HepG2 (cell line): ENCODE results near the gene IRF2BPL. TPM values are rescaled to one million over a fixed set of nuclear protein-coding genes. Genes with fewer than 3 reads are reported as not detected.

Source experiments
- CAMTA2 ChIP-seq: sonication (generic); formaldehyde crosslinking; IDR thresholded peaks from 2 replicates; pipeline ENCODE4 v1.4.0; 2020; ENCODE audit warnings: mild to moderate bottlenecking, missing genetic modification reagents, borderline replicate concordance
- MAZ ChIP-seq, 2 experiments: sonication (generic) in 1 of 2; formaldehyde crosslinking in 1 of 2; IDR thresholded peaks; 2 replicates each; pipeline versions ENCODE4 v1.5.0 to v1.6.1; 2012 to 2020; ENCODE audit warnings: low read depth in 2 of 2, mild to moderate bottlenecking in 2 of 2, borderline replicate concordance in 1 of 2, improper control_type of control experiment in 1 of 2, low read length in 1 of 2, missing genetic modification reagents in 1 of 2, moderate library complexity in 1 of 2
- NFIC ChIP-seq: IDR thresholded peaks from 2 replicates; pipeline ENCODE4 v1.6.1; 2012; ENCODE audit warnings: mild to moderate bottlenecking, low read length, inconsistent platforms
- RFX3 ChIP-seq: IDR thresholded peaks from 2 replicates; pipeline ENCODE4 v1.6.1; 2016; ENCODE audit warnings: missing biosample characterization, missing genetic modification reagents
- RORA ChIP-seq: sonication (generic); formaldehyde crosslinking; IDR thresholded peaks from 2 replicates; pipeline ENCODE4 v1.5.0; 2020; ENCODE audit warnings: mild to moderate bottlenecking, missing genetic modification reagents, moderate library complexity
- SMARCE1 ChIP-seq: fragments of 450-650 bp; IDR thresholded peaks from 2 replicates; pipeline ENCODE4 v1.6.1; 2017; ENCODE audit warnings: borderline replicate concordance
- SNAPC2 ChIP-seq: sonication (generic); formaldehyde crosslinking; IDR thresholded peaks from 2 replicates; pipeline ENCODE4 v1.8.1; 2022; ENCODE audit warnings: mild to moderate bottlenecking, missing genetic modification reagents
- SUZ12 ChIP-seq: fragments of 150-350 bp; IDR thresholded peaks from 2 replicates; pipeline ENCODE4 v1.6.1; 2014; ENCODE audit warnings: low read depth, low read length
- TBP ChIP-seq: sonication (generic); formaldehyde crosslinking; IDR thresholded peaks from 2 replicates; pipeline ENCODE4 v1.5.0; 2020; ENCODE audit warnings: missing genetic modification reagents
- TMF1 ChIP-seq: sonication (generic); formaldehyde crosslinking; IDR thresholded peaks from 2 replicates; pipeline ENCODE4 v1.8.1; 2022; ENCODE audit warnings: low read depth, missing genetic modification reagents
- ZNF343 ChIP-seq: sonication (generic); formaldehyde crosslinking; IDR thresholded peaks from 2 replicates; pipeline ENCODE4 v1.4.0; 2020; ENCODE audit warnings: mild to moderate bottlenecking, missing genetic modification reagents
- ZNF468 ChIP-seq: sonication (generic); formaldehyde crosslinking; IDR thresholded peaks from 2 replicates; pipeline ENCODE4 v1.8.0; 2022; ENCODE audit warnings: mild to moderate bottlenecking, moderate library complexity, missing genetic modification reagents
- ZNF563 ChIP-seq: sonication (generic); formaldehyde crosslinking; IDR thresholded peaks from 2 replicates; pipeline ENCODE4 v1.8.0; 2022; ENCODE audit warnings: mild to moderate bottlenecking, moderate library complexity, missing genetic modification reagents
- ZNF564 ChIP-seq: sonication (generic); formaldehyde crosslinking; IDR thresholded peaks from 2 replicates; pipeline ENCODE4 v1.8.1; 2023; ENCODE audit warnings: mild to moderate bottlenecking, missing genetic modification reagents
- ZNF605 ChIP-seq: sonication (generic); formaldehyde crosslinking; IDR thresholded peaks from 2 replicates; pipeline ENCODE4 v1.8.0; 2022; ENCODE audit warnings: mild to moderate bottlenecking, missing genetic modification reagents
- ZNF841 ChIP-seq: sonication (generic); formaldehyde crosslinking; IDR thresholded peaks from 2 replicates; pipeline ENCODE4 v1.8.1; 2023; ENCODE audit warnings: missing genetic modification reagents, borderline replicate concordance
- polyA plus RNA-seq, 8 experiments: library from polyadenylated mRNA; depleted of rRNA in 3 of 8; stranded (reverse) in 7 of 8; unstranded in 1 of 8; fragments of >200 nt; fragmentation: Illumina TruSeq in 4 of 8; extraction: Trizol in 4 of 8; gene quantifications; 2 replicates each; pipeline versions ENCODE4 v1.2.1 to v1.2.3, GENCODE V29; 2011 to 2016; ENCODE audit warnings: low read depth in 4 of 8, missing spikeins in 1 of 8, mixed read lengths in 1 of 8; ENCODE audit not compliant: insufficient read depth in 1 of 8
- total RNA-seq, 5 experiments: library from RNA; depleted of rRNA; stranded (reverse); fragments of >200 nt; fragmentation: Illumina TruSeq; extraction: Trizol; gene quantifications; 2 replicates each; pipeline ENCODE4 v1.2.3, GENCODE V29; 2016; ENCODE audit warnings: low read depth in 1 of 5
- TF ChIP-seq, protein P1 (sequence below): IDR thresholded peaks from 2 replicates; pipeline ENCODE4 v1.6.1; 2016; ENCODE audit warnings: low read depth
- TF ChIP-seq, protein P2 (sequence below): sonication (generic); formaldehyde crosslinking; IDR thresholded peaks from 2 replicates; pipeline ENCODE4 v1.8.1; 2023; ENCODE audit warnings: mild to moderate bottlenecking, missing genetic modification reagents
- TF ChIP-seq, protein P3 (sequence below): IDR thresholded peaks from 2 replicates; pipeline ENCODE4 v1.6.1; 2016; ENCODE audit warnings: mild to moderate bottlenecking
- TF ChIP-seq, protein P4 (sequence below): sonication (generic); formaldehyde crosslinking; IDR thresholded peaks from 2 replicates; pipeline ENCODE4 v1.5.1; 2020; ENCODE audit warnings: mild to moderate bottlenecking, missing genetic modification reagents, borderline replicate concordance

IRF2BPL gene
- total and polyA plus RNA-seq, 2 of the 13 experiments (the other 11 are each of a cell fraction or from before 2014, with no cell fraction given): 6.6 to 8.4 TPM

DNA sequence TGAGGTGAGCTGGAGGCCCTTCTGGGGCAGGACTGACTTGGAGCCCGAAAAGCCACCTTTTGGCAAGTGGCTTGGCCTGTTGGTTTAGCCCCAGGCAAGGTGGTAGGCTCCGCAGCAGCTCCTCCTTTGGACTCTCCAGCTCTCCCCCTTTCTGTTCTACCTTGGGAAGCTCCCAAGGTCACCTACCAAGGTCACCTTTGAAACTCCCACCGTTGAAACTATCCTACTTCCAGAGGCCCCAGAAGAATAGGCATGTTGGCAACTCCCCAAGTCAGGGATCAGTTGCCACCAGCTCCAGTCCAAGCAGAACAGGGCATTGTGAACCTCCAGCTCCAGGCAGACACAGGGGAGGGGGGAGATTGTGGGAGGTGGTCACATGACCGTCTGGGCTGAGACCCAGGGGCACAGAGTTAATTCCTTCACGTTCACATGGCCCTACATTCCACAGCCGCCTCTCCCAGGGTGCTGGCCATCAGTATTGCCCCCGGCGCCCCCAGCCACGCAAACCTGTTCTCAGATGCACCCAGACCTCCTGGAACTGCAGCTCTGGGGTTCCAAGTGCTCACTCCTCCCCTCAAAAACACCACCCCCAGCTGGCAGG lies 14.4 kb downstream of the IRF2BPL start (continued):
- TF ChIP-seq, protein P1, sequence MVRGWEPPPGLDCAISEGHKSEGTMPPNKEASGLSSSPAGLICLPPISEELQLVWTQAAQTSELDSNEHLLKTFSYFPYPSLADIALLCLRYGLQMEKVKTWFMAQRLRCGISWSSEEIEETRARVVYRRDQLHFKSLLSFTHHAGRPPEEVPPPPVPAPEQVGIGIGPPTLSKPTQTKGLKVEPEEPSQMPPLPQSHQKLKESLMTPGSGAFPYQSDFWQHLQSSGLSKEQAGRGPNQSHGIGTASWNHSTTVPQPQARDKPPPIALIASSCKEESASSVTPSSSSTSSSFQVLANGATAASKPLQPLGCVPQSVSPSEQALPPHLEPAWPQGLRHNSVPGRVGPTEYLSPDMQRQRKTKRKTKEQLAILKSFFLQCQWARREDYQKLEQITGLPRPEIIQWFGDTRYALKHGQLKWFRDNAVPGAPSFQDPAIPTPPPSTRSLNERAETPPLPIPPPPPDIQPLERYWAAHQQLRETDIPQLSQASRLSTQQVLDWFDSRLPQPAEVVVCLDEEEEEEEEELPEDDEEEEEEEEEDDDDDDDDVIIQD (CRISPR knock-in tag): no peak
- TF ChIP-seq, protein P2, sequence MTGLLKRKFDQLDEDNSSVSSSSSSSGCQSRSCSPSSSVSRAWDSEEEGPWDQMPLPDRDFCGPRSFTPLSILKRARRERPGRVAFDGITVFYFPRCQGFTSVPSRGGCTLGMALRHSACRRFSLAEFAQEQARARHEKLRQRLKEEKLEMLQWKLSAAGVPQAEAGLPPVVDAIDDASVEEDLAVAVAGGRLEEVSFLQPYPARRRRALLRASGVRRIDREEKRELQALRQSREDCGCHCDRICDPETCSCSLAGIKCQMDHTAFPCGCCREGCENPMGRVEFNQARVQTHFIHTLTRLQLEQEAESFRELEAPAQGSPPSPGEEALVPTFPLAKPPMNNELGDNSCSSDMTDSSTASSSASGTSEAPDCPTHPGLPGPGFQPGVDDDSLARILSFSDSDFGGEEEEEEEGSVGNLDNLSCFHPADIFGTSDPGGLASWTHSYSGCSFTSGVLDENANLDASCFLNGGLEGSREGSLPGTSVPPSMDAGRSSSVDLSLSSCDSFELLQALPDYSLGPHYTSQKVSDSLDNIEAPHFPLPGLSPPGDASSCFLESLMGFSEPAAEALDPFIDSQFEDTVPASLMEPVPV (CRISPR knock-in tag): no peak
- TF ChIP-seq ZNF841: no peak
- no peak for TF ChIP-seq ZNF605 (CRISPR knock-in tag)
- TF ChIP-seq TBP: no peak
- no peak for TF ChIP-seq ZNF468
- TF ChIP-seq ZNF564: 0 out of 2 replicates have a peak, but pooled peaks have one; percentile 30
- TF ChIP-seq, protein P3, sequence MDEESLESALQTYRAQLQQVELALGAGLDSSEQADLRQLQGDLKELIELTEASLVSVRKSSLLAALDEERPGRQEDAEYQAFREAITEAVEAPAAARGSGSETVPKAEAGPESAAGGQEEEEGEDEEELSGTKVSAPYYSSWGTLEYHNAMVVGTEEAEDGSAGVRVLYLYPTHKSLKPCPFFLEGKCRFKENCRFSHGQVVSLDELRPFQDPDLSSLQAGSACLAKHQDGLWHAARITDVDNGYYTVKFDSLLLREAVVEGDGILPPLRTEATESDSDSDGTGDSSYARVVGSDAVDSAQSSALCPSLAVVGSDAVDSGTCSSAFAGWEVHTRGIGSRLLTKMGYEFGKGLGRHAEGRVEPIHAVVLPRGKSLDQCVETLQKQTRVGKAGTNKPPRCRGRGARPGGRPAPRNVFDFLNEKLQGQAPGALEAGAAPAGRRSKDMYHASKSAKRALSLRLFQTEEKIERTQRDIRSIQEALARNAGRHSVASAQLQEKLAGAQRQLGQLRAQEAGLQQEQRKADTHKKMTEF (CRISPR knock-in tag): no peak
- 0 out of 2 replicates have a peak, but pooled peaks have one; percentile 36 for TF ChIP-seq MAZ (IDR thresholded peaks at IDR 0.05; ENCODE audit: borderline replicate concordance, low read depth, low read length)
- 0 out of 2 replicates have a peak, but pooled peaks have one; percentile 28 for TF ChIP-seq MAZ (CRISPR knock-in tag; IDR thresholded peaks at IDR 0.05; ENCODE audit: low read depth)
- no peak for TF ChIP-seq SUZ12
- TF ChIP-seq CAMTA2 (CRISPR knock-in tag): no peak
- TF ChIP-seq SNAPC2 (CRISPR knock-in tag): no peak
- no peak for TF ChIP-seq ZNF563
- no peak for TF ChIP-seq ZNF343 (CRISPR knock-in tag)
- no peak for TF ChIP-seq TMF1 (CRISPR knock-in tag)
- TF ChIP-seq RFX3 (CRISPR knock-in tag): no peak
- no peak for TF ChIP-seq NFIC
- TF ChIP-seq, protein P4, sequence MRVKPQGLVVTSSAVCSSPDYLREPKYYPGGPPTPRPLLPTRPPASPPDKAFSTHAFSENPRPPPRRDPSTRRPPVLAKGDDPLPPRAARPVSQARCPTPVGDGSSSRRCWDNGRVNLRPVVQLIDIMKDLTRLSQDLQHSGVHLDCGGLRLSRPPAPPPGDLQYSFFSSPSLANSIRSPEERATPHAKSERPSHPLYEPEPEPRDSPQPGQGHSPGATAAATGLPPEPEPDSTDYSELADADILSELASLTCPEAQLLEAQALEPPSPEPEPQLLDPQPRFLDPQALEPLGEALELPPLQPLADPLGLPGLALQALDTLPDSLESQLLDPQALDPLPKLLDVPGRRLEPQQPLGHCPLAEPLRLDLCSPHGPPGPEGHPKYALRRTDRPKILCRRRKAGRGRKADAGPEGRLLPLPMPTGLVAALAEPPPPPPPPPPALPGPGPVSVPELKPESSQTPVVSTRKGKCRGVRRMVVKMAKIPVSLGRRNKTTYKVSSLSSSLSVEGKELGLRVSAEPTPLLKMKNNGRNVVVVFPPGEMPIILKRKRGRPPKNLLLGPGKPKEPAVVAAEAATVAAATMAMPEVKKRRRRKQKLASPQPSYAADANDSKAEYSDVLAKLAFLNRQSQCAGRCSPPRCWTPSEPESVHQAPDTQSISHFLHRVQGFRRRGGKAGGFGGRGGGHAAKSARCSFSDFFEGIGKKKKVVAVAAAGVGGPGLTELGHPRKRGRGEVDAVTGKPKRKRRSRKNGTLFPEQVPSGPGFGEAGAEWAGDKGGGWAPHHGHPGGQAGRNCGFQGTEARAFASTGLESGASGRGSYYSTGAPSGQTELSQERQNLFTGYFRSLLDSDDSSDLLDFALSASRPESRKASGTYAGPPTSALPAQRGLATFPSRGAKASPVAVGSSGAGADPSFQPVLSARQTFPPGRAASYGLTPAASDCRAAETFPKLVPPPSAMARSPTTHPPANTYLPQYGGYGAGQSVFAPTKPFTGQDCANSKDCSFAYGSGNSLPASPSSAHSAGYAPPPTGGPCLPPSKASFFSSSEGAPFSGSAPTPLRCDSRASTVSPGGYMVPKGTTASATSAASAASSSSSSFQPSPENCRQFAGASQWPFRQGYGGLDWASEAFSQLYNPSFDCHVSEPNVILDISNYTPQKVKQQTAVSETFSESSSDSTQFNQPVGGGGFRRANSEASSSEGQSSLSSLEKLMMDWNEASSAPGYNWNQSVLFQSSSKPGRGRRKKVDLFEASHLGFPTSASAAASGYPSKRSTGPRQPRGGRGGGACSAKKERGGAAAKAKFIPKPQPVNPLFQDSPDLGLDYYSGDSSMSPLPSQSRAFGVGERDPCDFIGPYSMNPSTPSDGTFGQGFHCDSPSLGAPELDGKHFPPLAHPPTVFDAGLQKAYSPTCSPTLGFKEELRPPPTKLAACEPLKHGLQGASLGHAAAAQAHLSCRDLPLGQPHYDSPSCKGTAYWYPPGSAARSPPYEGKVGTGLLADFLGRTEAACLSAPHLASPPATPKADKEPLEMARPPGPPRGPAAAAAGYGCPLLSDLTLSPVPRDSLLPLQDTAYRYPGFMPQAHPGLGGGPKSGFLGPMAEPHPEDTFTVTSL (CRISPR knock-in tag): no peak
- TF ChIP-seq RORA (CRISPR knock-in tag): no peak
- no peak for TF ChIP-seq SMARCE1
